T-cell (primary cell): ENCODE measurements around the gene DENND4A. TPM values are rescaled to one million over a fixed set of nuclear protein-coding genes. Genes with fewer than 3 reads are reported as not detected.

Experiments
- ATAC-seq, 4 experiments: fragments of 200-7000 bp in 3 of 4; fragments of 150-1000 bp in 1 of 4; cut with Tn5 transposase; replicated peaks in 1 of 4; 1 replicate in 3 of 4; 2 replicates in 1 of 4; pipeline ENCODE4 v1.10.0; 2021; ENCODE audit warnings: moderate library complexity in 3 of 4, mild to moderate bottlenecking in 2 of 4, moderate number of reproducible peaks in 1 of 4
- CTCF ChIA-PET, 2 donors: fragments of 300-600 bp; sonication (Branson Sonifier 250); formaldehyde crosslinking; loops; one replicate each; lab custom pipeline; 2022; ENCODE audit warnings: antibody characterized with exemption in 2 of 2; lab: Charles Lee
- POLR2A ChIA-PET, 2 donors: fragments of 300-600 bp; sonication (Branson Sonifier 250); formaldehyde crosslinking; loops; one replicate each; lab custom pipeline; 2022; ENCODE audit warnings: antibody characterized with exemption in 2 of 2; lab: Charles Lee
- DNase-seq, 35 experiments: peaks; one replicate each; pipeline versions ENCODE4 v3.0.0 to v3.0.0-alpha.2; 2013 to 2023
- H3K27ac ChIP-seq: one replicate; pipeline ENCODE4 v1.5.1; 2013; ENCODE audit warnings: low read length
- H3K27me3 ChIP-seq, 2 experiments: replicated peaks in 1 of 2; 1 replicate in 1 of 2; 2 replicates in 1 of 2; pipeline versions ENCODE4 v1.6.1 to v1.7.0; 2013; ENCODE audit warnings: low read length in 1 of 2, mixed read lengths in 1 of 2; ENCODE audit not compliant: control insufficient read depth in 2 of 2, insufficient read depth in 2 of 2; ENCODE audit errors: extremely low read depth in 1 of 2
- H3K36me3 ChIP-seq, 2 donors: 1 replicate in 1 of 2; 2 replicates in 1 of 2; pipeline versions ENCODE4 v1.6.1 to v1.7.0; 2013; ENCODE audit warnings: low read length in 1 of 2; ENCODE audit not compliant: control insufficient read depth in 2 of 2, insufficient read depth in 1 of 2; ENCODE audit errors: extremely low read depth in 1 of 2
- H3K4me1 ChIP-seq, 2 experiments: 1 replicate in 1 of 2; 2 replicates in 1 of 2; pipeline versions ENCODE4 v1.6.1 to v1.7.0; 2013; ENCODE audit warnings: low read length in 2 of 2, mixed read lengths in 1 of 2; ENCODE audit not compliant: insufficient read depth in 2 of 2, control insufficient read depth in 1 of 2; ENCODE audit errors: extremely low read depth in 1 of 2
- H3K4me3 ChIP-seq, 2 donors: 1 replicate in 1 of 2; 2 replicates in 1 of 2; pipeline versions ENCODE4 v1.5.1 to v1.7.0; 2013; ENCODE audit warnings: mild to moderate bottlenecking in 2 of 2, low read length in 1 of 2, moderate library complexity in 1 of 2; ENCODE audit not compliant: control insufficient read depth in 1 of 2; ENCODE audit errors: extremely low read depth in 1 of 2
- H3K9me3 ChIP-seq: 2 replicates; pipeline ENCODE4 v1.7.0; 2013
- H3K27ac Mint-ChIP-seq, 2 donors: one replicate each; pipeline ENCODE4 v1.8.0; 2020 to 2021; ENCODE audit warnings: mild to moderate bottlenecking in 2 of 2, mixed read lengths in 2 of 2
- H3K27me3 Mint-ChIP-seq, 2 donors: one replicate each; pipeline ENCODE4 v1.8.0; 2021 to 2022; ENCODE audit warnings: mixed read lengths in 2 of 2
- H3K36me3 Mint-ChIP-seq: one replicate; pipeline ENCODE4 v1.8.0; 2021; ENCODE audit warnings: mixed read lengths
- H3K4me1 Mint-ChIP-seq, 3 donors: one replicate each; pipeline ENCODE4 v1.8.0; 2020 to 2022; ENCODE audit warnings: mixed read lengths in 3 of 3, mild to moderate bottlenecking in 1 of 3
- H3K4me3 Mint-ChIP-seq, 3 donors: one replicate each; pipeline ENCODE4 v1.8.0; 2020 to 2022; ENCODE audit warnings: mild to moderate bottlenecking in 3 of 3, mixed read lengths in 3 of 3, moderate library complexity in 3 of 3
- H3K9me3 Mint-ChIP-seq, 3 donors: one replicate each; pipeline ENCODE4 v1.8.0; 2020 to 2022; ENCODE audit warnings: mixed read lengths in 3 of 3
- WGBS: methylation state at CpG from one replicate; pipeline ENCODE4 v1.1.5; 2013; ENCODE audit warnings: missing lambda C conversion rate; ENCODE audit not compliant: insufficient coverage; 5-methylcytosine and 5-hydroxymethylcytosine counted together
- total RNA-seq, 35 experiments: library from RNA in 6 of 35; stranded (reverse) in 6 of 35; fragments of 120-200 nt in 1 of 35; gene quantifications; one replicate each; pipeline versions ENCODE4 v1.2.1 to v1.2.4 and lab custom pipeline; 2013 to 2026

Gene DENND4A
- total RNA-seq, 5 donors from 2014 or later (not counting 1 experiment from before 2014, with no cell fraction given): 49.7 to 76.3 (median 57.1) TPM

DNA sequence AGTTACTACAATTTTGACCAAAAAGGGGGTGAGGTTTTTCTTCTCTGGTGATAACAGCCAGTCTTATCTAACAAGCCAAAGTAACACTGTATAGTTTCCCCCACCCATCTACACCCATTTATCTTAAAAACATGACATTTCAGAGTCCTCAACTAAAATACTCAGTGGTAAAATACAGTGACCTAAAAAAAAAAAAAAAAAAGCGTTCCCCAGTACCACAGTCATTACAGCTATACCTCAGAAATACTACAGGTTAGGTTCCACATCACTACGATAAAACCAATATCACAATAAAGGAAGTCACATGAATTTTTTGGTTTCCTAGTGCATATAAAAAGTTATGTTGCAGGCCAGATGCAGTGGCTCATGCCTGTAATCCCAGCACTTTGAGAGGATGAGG, 13.8 kb downstream of the DENND4A start:
- H3K27ac Mint-ChIP-seq: peak overlapping the region; percentile 56 to 87
- Histone ChIP-seq H3K9me3 (no peaks in the 10 kb centered on the region), H3K27ac (peak overlapping the region; percentile 38), H3K36me3 (peaks cover 0 to 2% of the 10 kb centered on the region in 2 donors), H3K27me3 (no peaks in the 10 kb centered on the region), H3K4me3 (no peak overlapping the region), H3K4me1 (peaks cover 13 to 43% of the 10 kb centered on the region in 2 experiments)
- DNase-seq: peak in 1 of 35 experiments; percentile 41
- peak overlapping the region in 2 of 3 donors; percentile 34 to 48 for H3K4me3 Mint-ChIP-seq
- no CpG with 5 or more reads among the region's 2 CpGs for WGBS
- peak in 3 of 4 experiments; percentile 34 to 66 (median 53) for ATAC-seq
- peaks cover 33 to 46% (median 38%) of the 10 kb centered on the region in 3 donors for H3K4me1 Mint-ChIP-seq
- H3K27me3 Mint-ChIP-seq: no peaks in the 10 kb centered on the region
- CTCF ChIA-PET: interaction anchor here (0.5 to 2.0 kb wide), 6 partner anchors 14 to 1130 kb away, joined by 3 to 8 read pairs (median 3); partner anchors contain the start of gene RAB11A (in 1 of the 2)
- no peaks in the 10 kb centered on the region for H3K9me3 Mint-ChIP-seq
- H3K36me3 Mint-ChIP-seq: peaks cover 12% of the 10 kb centered on the region
- POLR2A ChIA-PET: interaction anchor here (0.6 to 2.2 kb wide), 12 partner anchors 8 to 1416 kb away, joined by 3 to 30 read pairs (median 6); partner anchors contain the start of gene DENND4A (in 1 of the 2)

DNA sequence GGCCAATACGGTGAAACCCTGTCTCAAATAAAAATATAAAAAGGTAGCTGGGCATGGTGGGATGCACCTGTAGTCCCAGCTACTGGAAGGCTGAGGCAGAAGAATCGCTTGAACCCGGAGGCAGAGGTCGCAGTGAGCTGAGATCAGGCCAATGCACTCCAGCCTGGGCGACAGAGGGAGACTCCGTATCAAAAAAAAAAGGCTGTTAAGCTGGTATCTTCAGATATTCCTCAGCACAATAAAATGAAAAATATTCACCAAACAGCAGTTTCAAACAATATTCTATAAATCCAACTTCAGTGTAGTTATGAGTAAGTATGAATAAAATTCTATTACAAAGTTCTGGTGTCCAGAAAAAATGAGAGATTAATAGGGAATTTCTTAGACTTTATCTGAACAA, 14.2 kb downstream of the DENND4A start:
- Histone ChIP-seq H3K27me3 (no peaks in the 10 kb centered on the region), H3K9me3 (no peaks in the 10 kb centered on the region), H3K4me3 (no peak overlapping the region), H3K4me1 (peaks cover 12 to 46% of the 10 kb centered on the region in 2 experiments), H3K27ac (peak overlapping the region; percentile 38), H3K36me3 (no peaks in the 10 kb centered on the region)
- Mint-ChIP-seq H3K4me1 (peaks cover 35 to 47% (median 42%) of the 10 kb centered on the region in 3 donors), H3K27ac (peak overlapping the region in 1 of 2 donors; percentile 31), H3K9me3 (no peaks in the 10 kb centered on the region), H3K4me3 (peak overlapping the region in 1 of 3 donors; percentile 48), H3K36me3 (peaks cover 15% of the 10 kb centered on the region), H3K27me3 (no peaks in the 10 kb centered on the region)
- no peak for ATAC-seq
- WGBS: 100% methylated on average over 1 of the region's 6 CpGs
- no peak for DNase-seq
- ChIA-PET POLR2A (interaction anchor here (0.6 to 2.2 kb wide), 8 partner anchors 8 to 1416 kb away, joined by 3 to 30 read pairs (median 6); partner anchors contain the start of gene DENND4A (in 1 of the 2)), CTCF (interaction anchor here (0.5 to 2.0 kb wide), 5 partner anchors 21 to 1130 kb away, joined by 3 to 8 read pairs (median 3); partner anchors contain the start of gene RAB11A (in 1 of the 2))

DNA sequence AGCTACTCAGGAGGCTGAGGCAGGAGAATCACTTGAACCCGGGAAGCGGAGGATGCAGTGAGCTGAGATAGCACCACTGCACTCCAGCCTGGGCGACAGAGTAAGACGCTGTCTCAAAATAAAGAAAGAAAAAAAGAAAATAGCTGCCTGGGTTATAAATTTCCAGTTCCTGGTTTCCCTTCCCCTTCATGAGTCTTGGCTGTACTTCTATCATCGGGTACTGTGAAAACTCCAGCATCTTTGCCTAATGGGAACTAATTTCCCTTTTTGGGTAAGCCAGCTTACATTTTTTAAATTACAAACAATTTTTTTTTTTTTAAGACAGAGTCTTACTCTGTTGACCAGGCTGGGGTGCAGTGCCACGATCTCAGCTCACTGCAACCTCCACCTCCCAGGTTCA, 15.0 kb downstream of the DENND4A start:
- H3K27me3 ChIP-seq: no peaks in the 10 kb centered on the region
- no peak for ATAC-seq
- Mint-ChIP-seq H3K4me3 (no peak overlapping the region), H3K27ac (peak overlapping the region in 1 of 2 donors; percentile 31), H3K4me1 (peaks cover 36 to 52% (median 46%) of the 10 kb centered on the region in 3 donors), H3K36me3 (peaks cover 17% of the 10 kb centered on the region), H3K27me3 (no peaks in the 10 kb centered on the region), H3K9me3 (no peaks in the 10 kb centered on the region)
- 93% methylated on average over 3 of the region's 6 CpGs for WGBS
- no peak for DNase-seq
- no peaks in the 10 kb centered on the region for H3K9me3 ChIP-seq
- ChIA-PET CTCF (interaction anchor here in 1 of 2 donors (2.0 kb wide), 1 partner anchor 92 kb away, joined by 4 read pairs; the partner anchor contains the start of gene RAB11A), POLR2A (interaction anchor here (0.6 to 1.0 kb wide), 4 partner anchors 9 to 51 kb away, joined by 3 to 4 read pairs (median 4); partner anchors contain the start of gene DENND4A (in 1 of the 2))
- peaks cover 0 to 3% of the 10 kb centered on the region in 2 donors for H3K36me3 ChIP-seq
- H3K4me1 ChIP-seq: peaks cover 10 to 48% of the 10 kb centered on the region in 2 experiments
- H3K27ac ChIP-seq: no peak overlapping the region
- H3K4me3 ChIP-seq: no peak overlapping the region

DNA sequence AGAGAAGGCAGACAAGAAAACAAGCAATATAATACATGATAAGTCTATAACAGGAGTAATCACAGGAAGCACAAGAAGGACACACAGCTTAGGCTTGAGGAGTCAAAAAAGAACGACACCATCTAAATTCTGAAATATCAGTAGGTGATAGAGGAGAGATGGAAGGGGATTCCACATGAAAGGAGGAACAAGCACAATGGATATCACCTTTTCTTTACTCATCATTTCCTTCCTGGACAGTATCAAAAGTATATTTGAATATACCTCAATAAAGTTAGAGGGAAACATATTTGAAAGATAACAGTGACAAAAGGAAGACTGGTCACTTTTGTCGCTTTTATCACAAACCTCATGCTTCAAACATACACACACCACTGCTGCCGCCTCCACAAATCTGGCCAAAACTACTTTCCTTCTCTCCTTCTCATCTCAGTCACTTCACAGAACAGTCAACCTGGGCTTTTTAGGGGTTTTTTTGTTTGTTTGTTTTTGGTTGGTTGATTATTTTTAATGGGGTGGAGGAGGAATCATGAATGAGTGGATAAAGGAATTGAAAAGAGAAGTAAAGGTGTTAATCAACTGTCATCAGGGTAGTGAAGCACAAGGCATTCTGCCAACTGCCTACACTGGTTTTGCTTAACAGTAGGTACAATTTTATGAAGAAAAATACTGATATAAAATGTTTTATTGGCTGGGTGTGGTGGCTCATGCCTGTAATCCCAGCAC, 18.5 kb downstream of the DENND4A start:
- Mint-ChIP-seq H3K4me1 (peaks cover 55 to 70% (median 56%) of the 10 kb centered on the region in 3 donors), H3K4me3 (peak overlapping the region in 1 of 3 donors; percentile 1), H3K9me3 (no peaks in the 10 kb centered on the region), H3K27ac (peak overlapping the region; percentile 32 to 46), H3K36me3 (peaks cover 28% of the 10 kb centered on the region), H3K27me3 (no peaks in the 10 kb centered on the region)
- Histone ChIP-seq H3K27ac (no peak overlapping the region), H3K36me3 (peaks cover 0 to 5% of the 10 kb centered on the region in 2 donors), H3K4me3 (no peak overlapping the region), H3K27me3 (no peaks in the 10 kb centered on the region), H3K4me1 (peaks cover 10 to 34% of the 10 kb centered on the region in 2 experiments), H3K9me3 (no peaks in the 10 kb centered on the region)
- CTCF ChIA-PET: interaction anchor here in 1 of 2 donors (1.2 kb wide), 1 partner anchor 13 kb away, joined by 3 read pairs; no protein-coding TSS in a partner anchor
- no CpG with 5 or more reads among the region's 3 CpGs for WGBS
- peak in 1 of 4 experiments; percentile 14 for ATAC-seq
- POLR2A ChIA-PET: no interaction called here
- DNase-seq: no peak

GRCh38 chr15:65772930-65773329, 19.2 kb downstream of the DENND4A start:
- H3K27me3 Mint-ChIP-seq: no peaks in the 10 kb centered on the region
- Histone ChIP-seq H3K36me3 (peaks cover 0 to 5% of the 10 kb centered on the region in 2 donors), H3K27me3 (no peaks in the 10 kb centered on the region), H3K4me1 (peaks cover 10 to 34% of the 10 kb centered on the region in 2 experiments), H3K4me3 (no peak overlapping the region), H3K9me3 (no peaks in the 10 kb centered on the region), H3K27ac (no peak overlapping the region)
- no peaks in the 10 kb centered on the region for H3K9me3 Mint-ChIP-seq
- POLR2A ChIA-PET: no interaction called here
- 60% methylated on average over 2 of the region's 2 CpGs for WGBS
- H3K4me3 Mint-ChIP-seq: peak overlapping the region in 1 of 3 donors; percentile 1
- CTCF ChIA-PET: interaction anchor here in 1 of 2 donors (0.6 kb wide), 1 partner anchor 972 kb away, joined by 3 read pairs; no protein-coding TSS in a partner anchor
- DNase-seq (no peak), ATAC-seq (peak in 3 of 4 experiments; percentile 51 to 53 (median 52))
- H3K27ac Mint-ChIP-seq: peak overlapping the region; percentile 2 to 32
- peaks cover 54 to 71% (median 58%) of the 10 kb centered on the region in 3 donors for H3K4me1 Mint-ChIP-seq
- H3K36me3 Mint-ChIP-seq: peaks cover 30% of the 10 kb centered on the region

DNA sequence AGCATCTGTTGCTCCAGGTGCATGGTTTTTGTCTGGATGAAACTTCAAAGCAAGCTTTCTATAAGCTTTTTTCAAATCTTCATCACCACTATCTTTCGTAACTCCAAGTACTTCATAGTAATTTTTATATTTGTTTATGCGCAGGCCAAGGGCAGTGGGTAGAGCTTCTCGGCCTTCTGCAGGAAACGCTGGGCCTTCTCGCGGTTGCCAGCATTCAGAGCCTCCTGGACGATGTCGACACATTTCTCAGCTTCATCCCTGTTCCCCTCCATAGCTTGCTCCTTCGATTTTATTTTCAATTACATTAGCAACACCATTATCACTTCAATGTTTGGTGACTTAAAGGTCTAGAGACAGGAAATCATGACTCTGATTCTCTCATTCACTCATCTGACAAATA, 20.2 kb downstream of the DENND4A start:
- peaks cover 35% of the 10 kb centered on the region for H3K36me3 Mint-ChIP-seq
- H3K27ac ChIP-seq: no peak overlapping the region
- no peak for DNase-seq
- no peaks in the 10 kb centered on the region for H3K27me3 Mint-ChIP-seq
- H3K4me3 ChIP-seq: no peak overlapping the region
- H3K27me3 ChIP-seq: no peaks in the 10 kb centered on the region
- H3K4me1 ChIP-seq: peaks cover 10 to 27% of the 10 kb centered on the region in 2 experiments
- ChIA-PET CTCF (no interaction called here), POLR2A (interaction anchor here in 1 of 2 donors (0.7 kb wide), 1 partner anchor 67 kb away, joined by 3 read pairs; no protein-coding TSS in a partner anchor)
- H3K27ac Mint-ChIP-seq: no peak overlapping the region
- no peaks in the 10 kb centered on the region for H3K9me3 Mint-ChIP-seq
- H3K4me3 Mint-ChIP-seq: no peak overlapping the region
- no peaks in the 10 kb centered on the region for H3K9me3 ChIP-seq
- H3K36me3 ChIP-seq: peaks cover 0 to 5% of the 10 kb centered on the region in 2 donors
- WGBS: no CpG with 5 or more reads among the region's 9 CpGs
- peaks cover 58 to 73% (median 62%) of the 10 kb centered on the region in 3 donors for H3K4me1 Mint-ChIP-seq
- ATAC-seq: no peak
